Measurements from ENCODE around the gene CDK5R2.

CDK5R2 gene

GRCh38 chr2:218990052-218990451, 30.6 kb downstream of the CDK5R2 start:
- no peak for DNase-seq (ENCODE audit: low spot score)

DNA sequence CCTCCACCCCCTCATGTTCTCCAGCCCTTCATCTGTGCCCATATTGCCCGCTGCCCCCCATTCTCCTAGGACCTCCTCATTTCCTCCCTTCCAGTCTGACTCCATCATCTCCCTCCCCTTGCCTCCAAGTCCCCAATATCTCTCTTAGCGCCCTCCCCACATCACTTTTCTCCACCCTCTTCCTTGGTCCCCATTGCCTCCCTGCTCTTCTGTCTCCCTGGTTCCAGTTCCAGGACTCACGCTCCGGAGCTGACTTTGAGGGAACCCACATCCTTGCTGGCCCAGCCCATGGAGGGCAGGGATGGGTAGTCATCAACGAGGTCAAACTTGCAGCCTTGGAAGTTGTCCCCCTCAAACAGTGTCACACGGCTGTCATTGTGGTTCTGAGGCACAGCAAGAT, 31.1 kb downstream of the CDK5R2 start:
- DNase-seq (ENCODE audit: low spot score) = no peak

- DNase-seq (ENCODE audit: low spot score) = peak; percentile 52
These were observed 32.3 kb downstream of the CDK5R2 start for GRCh38 chr2:218991674-218992168.

DNA sequence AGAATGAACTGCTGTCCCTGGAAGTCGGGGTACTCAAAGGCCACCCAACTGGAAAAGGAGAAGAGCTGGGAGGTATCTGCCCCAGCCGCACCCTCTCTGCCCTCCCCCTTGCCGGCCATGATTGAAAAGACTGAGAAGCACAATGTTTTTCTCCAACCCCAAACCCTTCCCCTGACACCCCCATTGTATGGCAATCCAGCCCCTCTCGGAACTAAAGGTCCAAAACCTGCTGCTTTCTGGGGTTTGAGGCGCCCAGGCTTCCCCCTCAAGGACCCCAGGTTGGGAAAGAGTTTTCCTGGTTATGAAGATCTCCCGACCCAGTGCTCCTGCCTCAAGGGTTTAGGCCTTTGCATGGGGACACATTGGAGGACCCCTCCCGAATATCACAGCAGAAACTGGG, 32.7 kb downstream of the CDK5R2 start:
- DNase-seq (ENCODE audit: low spot score) = no peak

DNA sequence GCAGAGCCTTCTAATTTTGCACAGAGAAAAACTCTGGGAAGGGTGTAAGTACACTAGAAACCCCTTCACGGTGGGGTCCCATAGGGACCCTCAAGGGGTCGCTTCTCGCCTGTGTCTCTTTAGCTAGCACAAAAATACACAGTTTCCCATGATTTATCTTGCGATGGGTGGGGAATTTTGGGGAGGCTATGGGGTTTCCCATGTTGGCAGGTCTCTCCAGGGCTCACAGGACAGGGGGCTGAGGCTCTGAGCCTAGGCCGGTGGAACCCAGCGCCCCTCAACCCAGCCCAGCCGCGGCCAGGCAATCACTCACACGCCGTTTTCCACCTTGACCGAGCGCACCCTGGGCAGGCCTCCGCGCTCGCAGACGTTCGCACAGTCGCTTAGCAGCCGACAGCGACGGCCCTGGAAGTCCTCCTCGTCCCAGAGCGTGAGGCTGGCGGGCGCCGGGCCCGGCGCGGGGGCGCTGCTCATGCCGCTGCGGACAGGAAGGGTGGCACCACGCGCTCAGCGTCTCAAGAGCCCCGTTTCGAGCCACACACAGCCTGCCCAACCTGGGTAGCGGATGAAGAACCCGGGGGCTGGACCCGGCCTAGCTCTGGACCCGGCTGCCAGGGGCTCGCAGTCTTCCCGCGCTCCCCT, 33.4 kb downstream of the CDK5R2 start:
- no peak for DNase-seq (ENCODE audit: low spot score)

DNA sequence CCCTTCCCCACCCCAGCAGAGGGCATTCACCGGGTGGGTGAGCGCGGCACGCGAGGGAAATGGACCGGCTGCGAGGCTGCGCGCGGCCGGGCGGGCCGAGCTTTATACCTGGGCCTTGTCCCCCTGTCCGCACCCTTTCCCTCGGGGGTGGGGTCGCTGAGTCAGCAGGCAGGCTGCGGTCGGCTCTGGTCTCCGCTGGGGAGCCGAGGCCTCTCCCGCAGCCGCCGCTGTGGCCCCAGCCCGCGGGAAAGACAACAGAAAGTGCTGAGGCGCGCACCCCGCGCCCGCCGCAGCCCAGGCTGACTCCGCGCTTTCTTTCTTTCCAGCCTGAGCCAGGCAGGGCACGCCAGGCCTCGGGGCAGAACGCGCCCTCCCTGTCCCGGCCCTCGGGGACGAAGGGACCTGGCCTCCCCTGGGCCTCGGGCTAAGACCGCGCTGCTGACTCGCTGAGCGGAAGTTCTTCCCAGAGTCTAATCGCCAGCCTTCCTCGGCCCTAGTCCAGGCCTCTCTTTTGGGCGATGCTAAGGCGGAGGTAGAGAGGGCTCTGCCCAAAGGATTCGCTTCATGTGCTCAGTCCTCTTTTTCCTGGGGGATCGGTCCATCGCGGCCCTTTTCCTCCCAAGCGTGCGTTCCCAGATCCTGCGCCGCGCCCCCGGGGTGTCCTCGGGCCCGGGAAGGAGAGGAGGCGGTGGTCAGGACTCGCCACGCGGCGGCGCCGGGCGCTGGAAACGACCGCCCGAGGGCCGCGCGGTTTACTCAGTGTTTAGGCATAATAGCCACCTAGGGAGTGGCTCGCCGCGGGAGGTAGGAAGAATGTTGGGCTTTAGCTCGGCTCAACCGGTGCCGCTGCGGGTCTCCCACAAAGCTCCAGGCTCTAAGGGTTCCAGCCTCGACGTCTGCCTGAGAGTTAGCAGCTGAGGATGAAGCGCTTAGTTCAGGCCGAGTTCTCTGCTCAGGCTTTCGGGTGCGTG, 34.2 kb downstream of the CDK5R2 start, which contains the start of gene CRYBA2:
Gene CRYBA2, minus strand, starts transcription at position 78 of the 971 bp plus-strand sequence. CDS start 246 bp downstream, outside the sequence.
- DNase-seq (ENCODE audit: low spot score) = no peak

DNA sequence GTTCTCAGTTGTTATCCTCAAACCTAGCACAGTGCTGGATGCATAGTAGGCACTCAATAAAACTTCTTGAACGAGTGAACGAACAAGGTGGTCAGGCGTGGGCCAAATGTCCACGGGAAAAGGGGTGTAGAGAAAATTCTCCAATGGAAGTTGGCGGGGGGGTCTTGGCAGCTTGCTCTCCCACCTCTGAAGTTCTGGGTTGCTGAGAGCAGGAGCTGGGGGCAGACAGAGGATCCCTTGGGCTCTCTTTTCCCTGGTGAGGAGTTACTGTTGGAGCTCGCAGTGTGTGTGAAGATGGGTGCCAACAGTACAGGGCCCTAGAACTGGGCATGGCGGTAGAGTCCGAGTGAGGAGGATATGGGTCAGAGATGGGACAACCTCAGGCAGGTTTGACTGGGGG, 36.1 kb downstream of the CDK5R2 start:
- no peak for DNase-seq (ENCODE audit: low spot score)

GRCh38 chr2:218995972-218996711, 36.7 kb downstream of the CDK5R2 start:
- peak; percentile 92 for DNase-seq (ENCODE audit: low spot score)

- DNase-seq (ENCODE audit: low spot score) = no peak
These were observed 37.5 kb downstream of the CDK5R2 start for GRCh38 chr2:218996937-218997336.

DNA sequence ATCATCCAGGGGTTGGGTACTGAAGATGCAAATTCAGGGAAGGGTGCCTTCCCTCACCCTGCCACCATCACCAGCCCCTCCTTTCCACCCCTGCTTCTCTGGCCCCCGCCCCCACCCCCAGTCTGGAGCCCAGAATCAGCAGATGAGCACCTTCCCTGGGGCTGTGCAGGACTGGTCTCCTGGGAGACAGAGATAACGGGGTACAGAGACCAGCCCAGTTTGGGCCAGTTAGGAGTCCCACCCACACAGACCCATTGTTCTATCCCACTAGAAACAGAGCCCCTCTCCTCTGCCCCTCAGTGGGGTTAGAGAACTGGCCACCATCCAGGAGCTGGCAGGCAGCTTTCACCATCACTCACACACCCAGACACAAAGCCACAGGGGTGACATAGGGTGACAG, 38.3 kb downstream of the CDK5R2 start:
- DNase-seq (ENCODE audit: low spot score) = no peak

- no peak for DNase-seq (ENCODE audit: low spot score)
These were observed 39.0 kb downstream of the CDK5R2 start for GRCh38 chr2:218998414-218999002.

DNA sequence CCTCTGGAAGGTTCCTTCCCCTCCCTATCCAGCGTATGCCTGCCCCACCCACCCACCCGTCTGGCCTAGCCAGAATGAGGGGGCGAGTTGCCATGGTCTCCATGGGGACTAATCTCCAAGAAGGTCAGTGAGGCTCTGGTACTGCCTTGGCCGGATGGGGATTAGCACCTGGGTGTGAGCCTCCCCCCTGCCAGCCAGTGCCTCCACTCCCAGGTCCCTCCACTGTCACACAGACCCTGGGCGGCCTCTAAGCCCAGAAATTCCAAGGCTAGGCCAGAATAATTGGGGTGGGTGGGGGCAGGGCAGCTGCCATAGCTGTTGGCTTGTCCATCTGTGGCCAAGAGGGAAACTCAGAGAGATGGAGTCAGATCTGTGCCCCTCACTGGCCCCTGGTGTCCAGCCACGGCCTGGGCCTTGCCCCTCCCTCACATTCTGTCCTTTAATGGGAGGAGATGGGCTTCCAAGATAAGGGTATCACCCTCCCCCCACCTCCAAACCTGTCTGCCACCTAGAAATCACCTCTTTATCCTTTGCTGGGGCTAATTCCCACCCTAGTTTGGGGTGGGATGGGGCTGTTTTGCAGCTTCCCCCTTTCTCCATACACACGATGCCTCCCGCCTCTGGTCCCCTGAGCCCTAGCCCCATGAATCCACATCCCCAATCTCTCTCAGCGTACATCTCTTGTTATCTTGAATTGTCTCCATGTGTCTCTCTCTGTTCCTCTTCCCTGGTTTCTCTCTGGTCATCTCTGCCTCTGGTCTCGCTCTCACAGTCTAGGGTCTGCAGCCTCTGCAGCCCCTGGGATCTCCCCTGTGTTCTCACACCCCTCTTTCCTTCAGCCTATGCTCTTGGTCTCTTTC, 39.8 kb downstream of the CDK5R2 start:
- no peak for DNase-seq (ENCODE audit: low spot score)

DNA sequence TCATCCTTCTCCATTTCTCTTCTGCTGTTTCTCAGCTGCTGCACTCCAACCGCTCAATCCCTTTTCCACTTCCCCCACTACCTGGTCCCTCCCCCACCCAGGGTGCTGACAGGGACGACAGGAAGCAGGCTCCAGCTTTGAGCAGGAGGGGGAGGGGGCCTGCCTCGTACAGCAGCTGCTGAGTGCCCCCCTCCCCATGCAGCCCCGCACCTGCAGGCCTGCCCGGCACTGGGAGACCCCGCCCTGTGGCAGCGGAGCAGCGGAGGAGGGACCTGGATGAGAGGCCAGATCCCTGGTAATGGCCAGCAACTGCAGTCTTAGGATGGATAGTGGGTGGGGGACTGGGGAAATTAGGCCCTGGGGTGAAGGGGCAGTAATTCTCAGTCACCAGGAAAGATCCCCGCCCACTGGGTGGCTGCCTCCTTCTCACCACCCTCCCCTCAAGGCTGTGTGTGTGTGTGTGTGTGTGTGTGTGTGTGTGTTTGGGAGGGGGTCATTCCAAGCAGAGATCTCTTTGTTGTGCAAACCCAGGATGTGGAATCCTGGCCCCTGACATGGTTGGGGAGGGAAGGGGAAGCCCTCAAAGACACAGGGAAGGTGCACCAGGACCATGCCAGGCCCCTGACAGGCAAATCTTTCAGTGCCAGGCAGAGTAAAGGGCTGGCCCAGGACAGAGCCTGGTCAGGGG, 40.6 kb downstream of the CDK5R2 start:
- no peak for DNase-seq (ENCODE audit: low spot score)

GRCh38 chr2:219000569-219000960, 41.1 kb downstream of the CDK5R2 start:
- DNase-seq (ENCODE audit: low spot score) = no peak

DNA sequence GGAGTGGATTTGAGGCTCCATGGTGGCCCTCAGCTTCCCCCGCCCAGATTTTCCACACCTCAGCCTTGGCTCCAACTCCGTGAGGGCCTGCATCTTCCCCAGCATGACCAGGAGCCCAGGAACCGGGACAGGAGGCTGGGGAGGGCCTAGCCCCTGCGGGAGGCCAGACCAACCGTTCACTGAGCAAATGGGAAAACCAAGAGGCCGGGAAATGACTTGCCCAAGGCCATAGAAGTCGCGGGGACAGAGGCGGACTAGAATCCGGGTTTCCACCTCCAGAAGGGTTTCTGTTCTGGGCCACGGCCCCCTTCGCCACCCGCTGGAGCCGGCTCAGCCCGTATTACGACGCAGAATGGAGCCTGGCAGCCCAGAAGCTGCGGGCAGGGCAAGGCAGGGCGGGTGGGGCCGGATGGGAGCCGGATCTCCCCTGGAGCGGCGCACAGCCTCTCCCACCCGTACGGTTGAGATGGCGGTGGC, 41.7 kb downstream of the CDK5R2 start:
- DNase-seq (ENCODE audit: low spot score) = no peak

DNA sequence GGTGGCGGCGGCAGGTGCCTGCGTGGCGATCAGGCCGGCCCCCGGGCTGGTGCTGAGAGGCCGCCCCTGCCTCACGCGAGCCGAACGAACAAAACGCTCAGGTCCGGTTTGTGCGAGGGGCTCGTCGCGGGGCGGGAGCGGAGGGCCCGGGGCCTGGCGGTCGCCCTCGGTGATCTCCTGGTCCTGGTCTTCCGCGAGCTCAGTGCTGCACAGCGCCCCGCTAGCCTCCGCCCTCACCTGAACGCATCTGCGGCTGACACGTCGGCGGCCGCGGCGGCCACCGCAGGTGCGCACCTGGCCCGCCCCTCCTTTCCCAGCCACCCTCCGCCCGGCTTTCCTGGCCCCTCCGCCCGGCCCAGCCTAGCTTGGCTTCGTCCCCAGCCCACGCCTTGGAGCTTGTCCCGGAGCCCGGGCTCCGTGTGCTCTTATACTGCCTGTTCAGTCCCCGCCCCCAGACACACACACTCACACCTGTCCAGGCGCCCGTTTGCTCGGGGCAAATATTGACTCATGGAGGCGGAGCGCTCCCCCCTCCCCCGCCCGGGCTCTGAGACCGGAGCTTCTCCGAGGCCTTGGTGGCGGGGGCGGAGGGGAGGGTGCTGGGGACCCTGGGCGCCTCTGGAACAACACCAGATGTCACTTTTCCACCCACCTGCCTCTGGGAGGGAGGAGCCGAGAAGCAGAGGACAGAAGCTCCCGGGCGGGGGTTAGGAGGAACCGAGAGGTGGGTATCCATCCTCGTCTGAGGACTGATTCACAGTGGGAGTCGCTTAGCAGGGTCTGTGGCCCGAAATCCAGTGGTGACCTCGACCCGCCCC, 42.3 kb downstream of the CDK5R2 start:
- no peak for DNase-seq (ENCODE audit: low spot score)

GRCh38 chr2:219002395-219003266, 43.2 kb downstream of the CDK5R2 start:
- DNase-seq (ENCODE audit: low spot score) = no peak

DNA sequence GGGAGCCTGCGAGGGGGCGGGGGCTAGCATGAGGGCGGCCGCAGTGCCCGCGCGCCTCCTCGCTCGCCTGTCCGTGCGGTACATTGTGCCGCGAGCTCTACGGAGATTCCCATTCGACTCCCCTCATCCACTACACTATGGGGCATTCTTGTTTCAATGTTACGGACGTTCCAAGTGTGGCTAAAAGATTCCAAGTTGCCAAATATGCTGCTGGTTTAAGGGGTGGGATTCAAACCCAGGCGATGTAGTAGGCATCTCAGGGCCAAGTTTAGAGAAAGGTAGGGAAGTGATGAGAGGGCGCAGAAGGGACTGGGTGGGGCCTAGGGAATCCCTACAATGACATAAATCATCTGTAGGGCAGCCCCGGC, 43.8 kb downstream of the CDK5R2 start:
- no peak for DNase-seq (ENCODE audit: low spot score)
